Adrenal gland (tissue), 12 donors: ENCODE data around the gene TNC. TPM values are rescaled to one million over a fixed set of nuclear protein-coding genes. Genes with fewer than 3 reads are reported as not detected.

Source experiments
- DNase-seq, 7 donors: peaks; one replicate each; pipeline ENCODE4 v3.0.0-alpha.2; 2019 to 2020
- H3K27ac ChIP-seq, 5 donors: fragments of 200-600 bp; sonication (generic) in 4 of 5; 1 replicate in 3 of 5; 2 replicates in 2 of 5; pipeline versions ENCODE4 v1.5.1 to v1.8.0; 2016 to 2020; ENCODE audit warnings: mild to moderate bottlenecking in 1 of 5
- H3K27me3 ChIP-seq: fragments of 200-600 bp; 2 replicates; pipeline ENCODE4 v1.8.0; 2021
- H3K36me3 ChIP-seq, 2 donors: fragments of 200-600 bp; replicated peaks in 1 of 2; 1 replicate in 1 of 2; 2 replicates in 1 of 2; pipeline versions ENCODE4 v1.5.1 to v1.8.0; 2018 to 2022
- H3K4me1 ChIP-seq, 2 donors: fragments of 200-600 bp; replicated peaks in 1 of 2; 1 replicate in 1 of 2; 2 replicates in 1 of 2; pipeline versions ENCODE4 v1.5.1 to v1.8.0; 2018 to 2021
- H3K4me3 ChIP-seq, 4 donors: fragments of 200-600 bp; sonication (generic) in 3 of 4; one replicate each; pipeline ENCODE4 v1.5.1; 2016 to 2018
- H3K9me3 ChIP-seq, 3 donors: fragments of 200-600 bp; sonication (generic) in 1 of 3; replicated peaks in 1 of 3; 1 replicate in 2 of 3; 2 replicates in 1 of 3; pipeline versions ENCODE4 v1.5.1 to v1.8.0; 2016 to 2021
- CTCF ChIP-seq, 6 experiments: fragments of 450-650 bp in 4 of 6; fragments of 200-600 bp in 2 of 6; sonication (generic) in 1 of 6; IDR thresholded peaks; 1 replicate in 5 of 6; 2 replicates in 1 of 6; pipeline versions ENCODE4 v1.5.1 to v1.8.0; 2016 to 2021; ENCODE audit warnings: antibody characterized with exemption in 6 of 6, mild to moderate bottlenecking in 2 of 6, moderate library complexity in 1 of 6
- POLR2A ChIP-seq, 2 donors: fragments of 450-650 bp; IDR thresholded peaks; one replicate each; pipeline ENCODE4 v1.6.1; 2017; ENCODE audit warnings: antibody characterized with exemption in 2 of 2, mild to moderate bottlenecking in 2 of 2, moderate library complexity in 1 of 2
- WGBS, 4 donors: extraction: QIAGEN DNeasy Blood & Tissue Kit in 2 of 4; methylation state at CpG; one replicate each; pipeline versions ENCODE4 v1.1.5 to v1.1.7; 2013 to 2017; 5-methylcytosine and 5-hydroxymethylcytosine counted together
- intact Hi-C, 2 donors: fragments of 100-400 bp; cut with DNase I; formaldehyde crosslinking; loops; one replicate each; pipeline versions ENCODE4 v1.14.1 to v1.15.0; 2022 to 2023
- polyA plus RNA-seq, 3 donors: library from polyadenylated mRNA; stranded (reverse); fragments of 200-250 nt in 2 of 3; fragments of 350-450 nt in 1 of 3; fragmentation: Illumina TruSeq in 1 of 3; extraction: RNeasy Lipid Tissue Mini Kit (QIAGEN cat#74804) in 1 of 3; gene quantifications; one replicate each; pipeline ENCODE4 v1.2.3, GENCODE V29; 2013 to 2014
- total RNA-seq, 9 donors: library from RNA; depleted of rRNA in 4 of 9; stranded (reverse); fragments of >200 nt in 4 of 9; fragments of 120-200 nt in 1 of 9; fragmentation: NEBNext Ultra II Directional in 1 of 9; extraction: Animal tissue kit (Norgen Biotek cat#: 25700) in 1 of 9; gene quantifications; one replicate each; pipeline versions ENCODE4 v1.1.0 to v1.2.4, GENCODE V29; 2013 to 2023
- donor health status: healthy with polysubstance abuse.
- donor health status: Bipolar disorder and iron deficiency.
- donor health status: DM: yes; HTN: yes; CAD: no.
- donor health status: DM: no; HTN: no; CAD: no.
- donor health status: DM: no; HTN: no; CAD: no.
- donor health status: DM: yes; HTN: yes; CAD: no.

TNC gene
- total and polyA plus RNA-seq, 12 donors: 1.9 to 53.8 (median 10.7) TPM

- intact Hi-C loops: no loop called here
- no peak overlapping the region for H3K27ac ChIP-seq
- no peaks in the 10 kb centered on the region for H3K27me3 ChIP-seq
- DNase-seq: no peak
- no peak overlapping the region for H3K4me3 ChIP-seq
- TF ChIP-seq POLR2A (IDR thresholded peaks at IDR 0.05) (no peak), CTCF (IDR thresholded peaks at IDR 0.05) (no peak)
- WGBS, 4 donors: 63 to 78% (median 73%) methylated on average over 5 of the region's 5 CpGs
- no peaks in the 10 kb centered on the region for H3K36me3 ChIP-seq
- H3K9me3 ChIP-seq: no peaks in the 10 kb centered on the region
- no peaks in the 10 kb centered on the region for H3K4me1 ChIP-seq
Measured at GRCh38 chr9:115050002-115050490, 67.9 kb downstream of the TNC start.

DNA sequence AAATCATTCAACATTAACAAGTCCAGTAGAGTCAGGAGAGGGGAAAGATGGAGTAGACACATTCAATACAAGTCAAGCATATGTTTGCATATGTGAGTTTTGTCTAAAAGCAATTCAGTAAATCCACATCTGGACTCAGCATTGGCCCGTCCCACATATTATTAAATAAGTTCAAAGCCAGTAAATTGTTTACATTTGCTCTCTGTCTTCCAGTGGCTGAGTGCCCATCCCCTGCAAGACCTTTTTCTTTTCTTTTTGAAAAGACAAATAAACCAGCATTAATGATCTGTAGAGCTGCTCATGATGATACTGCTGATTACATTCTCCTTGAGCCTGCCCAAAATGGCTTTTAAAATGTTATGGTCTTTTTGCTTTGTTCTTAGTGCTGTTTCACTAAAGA, 71.1 kb downstream of the TNC start:
- Histone ChIP-seq H3K27ac (no peak overlapping the region), H3K4me1 (no peaks in the 10 kb centered on the region), H3K4me3 (no peak overlapping the region), H3K9me3 (no peaks in the 10 kb centered on the region), H3K27me3 (no peaks in the 10 kb centered on the region), H3K36me3 (no peaks in the 10 kb centered on the region)
- WGBS, 4 donors: 70 to 89% (median 79%) methylated on average over 1 of the region's 1 CpG
- no peak for TF ChIP-seq CTCF (IDR thresholded peaks at IDR 0.05)
- TF ChIP-seq POLR2A (IDR thresholded peaks at IDR 0.05): no peak
- intact Hi-C loops: no loop called here
- DNase-seq: no peak

DNA sequence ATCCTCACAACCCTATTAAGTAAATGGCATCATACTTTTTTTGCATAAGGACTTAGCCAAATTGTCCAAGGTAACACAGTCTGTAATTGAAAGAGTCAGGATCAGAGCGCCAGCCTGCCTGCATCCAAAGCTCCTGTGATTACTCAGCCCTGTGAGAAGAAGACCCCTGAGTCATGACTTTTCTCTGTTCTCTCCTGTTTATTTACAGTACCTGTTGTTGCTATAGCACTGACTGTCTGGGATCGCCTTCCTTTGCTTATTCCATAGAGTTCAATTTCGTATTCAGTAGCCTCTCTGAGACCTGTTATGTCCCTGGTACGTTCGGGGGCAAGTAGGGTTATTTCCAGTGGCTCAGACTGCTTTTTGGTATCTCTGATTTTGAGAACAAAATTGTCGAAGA, 71.8 kb downstream of the TNC start:
- DNase-seq: no peak
- no peaks in the 10 kb centered on the region for H3K36me3 ChIP-seq
- TF ChIP-seq POLR2A (IDR thresholded peaks at IDR 0.05) (no peak), CTCF (IDR thresholded peaks at IDR 0.05) (no peak)
- no peaks in the 10 kb centered on the region for H3K4me1 ChIP-seq
- H3K27ac ChIP-seq: no peak overlapping the region
- no peak overlapping the region for H3K4me3 ChIP-seq
- no peaks in the 10 kb centered on the region for H3K27me3 ChIP-seq
- H3K9me3 ChIP-seq: no peaks in the 10 kb centered on the region
- WGBS, 4 donors: 85 to 90% (median 88%) methylated on average over 6 of the region's 6 CpGs
- intact Hi-C loops: no loop called here

DNA sequence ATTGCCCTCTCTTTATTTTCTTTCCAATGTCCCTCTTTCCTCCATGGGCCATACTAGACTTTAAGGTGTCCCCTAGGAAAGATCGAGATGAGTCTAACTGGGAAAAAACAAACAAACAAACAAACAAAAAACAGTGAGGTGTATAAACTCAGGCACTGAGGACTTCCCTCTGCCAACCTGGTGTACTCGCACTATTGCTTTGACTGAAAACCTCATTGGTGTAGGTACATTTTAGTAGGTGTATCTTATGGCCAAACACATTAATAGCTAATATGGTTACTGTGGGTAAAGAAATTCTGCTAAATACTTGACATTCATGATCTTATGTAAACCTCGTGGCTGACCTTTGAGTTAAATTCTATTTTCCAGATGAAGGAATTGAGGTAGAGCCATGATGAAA, 74.3 kb downstream of the TNC start:
- H3K27me3 ChIP-seq: no peaks in the 10 kb centered on the region
- intact Hi-C loops: no loop called here
- no peak overlapping the region for H3K27ac ChIP-seq
- H3K9me3 ChIP-seq: no peaks in the 10 kb centered on the region
- DNase-seq: no peak
- TF ChIP-seq CTCF (IDR thresholded peaks at IDR 0.05) (no peak), POLR2A (IDR thresholded peaks at IDR 0.05) (no peak)
- WGBS, 4 donors: 66 to 72% (median 71%) methylated on average over 3 of the region's 3 CpGs
- no peaks in the 10 kb centered on the region for H3K36me3 ChIP-seq
- H3K4me3 ChIP-seq: no peak overlapping the region
- H3K4me1 ChIP-seq: no peaks in the 10 kb centered on the region
